ENCODE measurements around the gene GNAI3. TPM values are rescaled to one million over a fixed set of nuclear protein-coding genes. Genes with fewer than 3 reads are reported as not detected.
A peak's percentile ranks its signal among the peaks of the same experiment; 100 is the strongest.

The GNAI3 gene
- total RNA-seq, 1 experiment from 2014 or later = 6.4 TPM

GRCh38 chr1:109613361-109614147 is 65.1 kb downstream of the GNAI3 start:
- no peaks in the 10 kb centered on the region for H3K27me3 ChIP-seq (replicated peaks; ENCODE audit: control insufficient read depth, insufficient read depth, low read length)
- intact Hi-C loops (cut with micrococcal nuclease; ENCODE audit: unreplicated experiment) = no loop called here
- CTCF ChIA-PET = no interaction called here
- DNase-seq = no peak
- H3K9me3 ChIP-seq = no peaks in the 10 kb centered on the region
- Mint-ChIP-seq H3K27ac (ENCODE audit: unreplicated experiment) (peak overlapping the region; percentile 45), H3K9me3 (ENCODE audit: unreplicated experiment) (no peaks in the 10 kb centered on the region), H3K4me1 (ENCODE audit: low read depth, unreplicated experiment) (peaks cover 19% of the 10 kb centered on the region), H3K4me3 (ENCODE audit: unreplicated experiment) (no peak overlapping the region), H3K36me3 (ENCODE audit: insufficient read depth, unreplicated experiment) (peaks cover 6% of the 10 kb centered on the region), H3K27me3 (ENCODE audit: insufficient read depth, unreplicated experiment) (no peaks in the 10 kb centered on the region)
- no TSS peak for BruUV-seq (replicated peaks)
- TF ChIP-seq CTCF (IDR thresholded peaks at IDR 0.05; ENCODE audit: insufficient read depth in 1 of 2, low read depth in 1 of 2, low read length in 1 of 2, severe bottlenecking in 1 of 2, unreplicated experiment in 1 of 2) = no peak
- no peak overlapping the region for H3K4me3 ChIP-seq (ENCODE audit: low read depth, low read length)
- H3K4me1 ChIP-seq = peaks cover 21% of the 10 kb centered on the region
- H3K36me3 ChIP-seq (ENCODE audit: control insufficient read depth, insufficient read depth, low read length) = no peaks in the 10 kb centered on the region
- POLR2A ChIA-PET = no interaction called here

- Histone ChIP-seq H3K4me1 (peaks cover 19% of the 10 kb centered on the region), H3K27me3 (replicated peaks; ENCODE audit: control insufficient read depth, insufficient read depth, low read length) (no peaks in the 10 kb centered on the region), H3K9me3 (no peaks in the 10 kb centered on the region), H3K36me3 (ENCODE audit: control insufficient read depth, insufficient read depth, low read length) (no peaks in the 10 kb centered on the region), H3K4me3 (ENCODE audit: low read depth, low read length) (no peak overlapping the region)
- no peak overlapping the region for H3K27ac Mint-ChIP-seq (ENCODE audit: unreplicated experiment)
- no peak for DNase-seq
- ChIA-PET CTCF (no interaction called here), POLR2A (no interaction called here)
- peaks cover 16% of the 10 kb centered on the region for H3K4me1 Mint-ChIP-seq (ENCODE audit: low read depth, unreplicated experiment)
- no peak overlapping the region for H3K4me3 Mint-ChIP-seq (ENCODE audit: unreplicated experiment)
- H3K27me3 Mint-ChIP-seq (ENCODE audit: insufficient read depth, unreplicated experiment) = no peaks in the 10 kb centered on the region
- intact Hi-C loops (cut with micrococcal nuclease; ENCODE audit: unreplicated experiment) = no loop called here
- peaks cover 20% of the 10 kb centered on the region for H3K36me3 Mint-ChIP-seq (ENCODE audit: insufficient read depth, unreplicated experiment)
- BruUV-seq (replicated peaks) = no TSS peak
- no peak for TF ChIP-seq CTCF (IDR thresholded peaks at IDR 0.05; ENCODE audit: insufficient read depth in 1 of 2, low read depth in 1 of 2, low read length in 1 of 2, severe bottlenecking in 1 of 2, unreplicated experiment in 1 of 2)
- no peaks in the 10 kb centered on the region for H3K9me3 Mint-ChIP-seq (ENCODE audit: unreplicated experiment)
These were observed 67.5 kb downstream of the GNAI3 start for GRCh38 chr1:109615879-109616278.

GRCh38 chr1:109616391-109616790 is 68.0 kb downstream of the GNAI3 start:
- no peaks in the 10 kb centered on the region for H3K9me3 Mint-ChIP-seq (ENCODE audit: unreplicated experiment)

More at GRCh38 chr1:109616391-109616790, 68.0 kb downstream of the GNAI3 start:
- H3K4me1 Mint-ChIP-seq (ENCODE audit: low read depth, unreplicated experiment) = peaks cover 16% of the 10 kb centered on the region
- H3K36me3 Mint-ChIP-seq (ENCODE audit: insufficient read depth, unreplicated experiment) = peaks cover 22% of the 10 kb centered on the region
- CTCF ChIA-PET = interaction anchor here (0.8 to 1.2 kb wide), 3 partner anchors 24 to 368 kb away, joined by 3 to 5 read pairs (median 3); partner anchors contain the start of gene AHCYL1
- H3K27me3 ChIP-seq (replicated peaks; ENCODE audit: control insufficient read depth, insufficient read depth, low read length) = no peaks in the 10 kb centered on the region
- no peaks in the 10 kb centered on the region for H3K36me3 ChIP-seq (ENCODE audit: control insufficient read depth, insufficient read depth, low read length)
- H3K27ac Mint-ChIP-seq (ENCODE audit: unreplicated experiment) = peak overlapping the region; percentile 80
- H3K4me1 ChIP-seq = peaks cover 16% of the 10 kb centered on the region
- no peak for DNase-seq
- H3K4me3 Mint-ChIP-seq (ENCODE audit: unreplicated experiment) = no peak overlapping the region
- intact Hi-C loops (cut with micrococcal nuclease; ENCODE audit: unreplicated experiment) = no loop called here
- POLR2A ChIA-PET = interaction anchor here (1.2 kb wide), 1 partner anchor 68 kb away, joined by 4 read pairs; the partner anchor contains the start of gene GNAI3
- TF ChIP-seq CTCF (IDR thresholded peaks at IDR 0.05; ENCODE audit: insufficient read depth in 1 of 2, low read depth in 1 of 2, low read length in 1 of 2, severe bottlenecking in 1 of 2, unreplicated experiment in 1 of 2) = no peak
- H3K4me3 ChIP-seq (ENCODE audit: low read depth, low read length) = no peak overlapping the region
- BruUV-seq (replicated peaks) = no TSS peak
- H3K9me3 ChIP-seq = no peaks in the 10 kb centered on the region
- H3K27me3 Mint-ChIP-seq (ENCODE audit: insufficient read depth, unreplicated experiment) = no peaks in the 10 kb centered on the region

Measured in Caco-2 (cell line).